Bronchial smooth muscle cell (primary cell): Measurements from ENCODE around the gene GBA3. TPM values are rescaled to one million over a fixed set of nuclear protein-coding genes. Genes with fewer than 3 reads are reported as not detected.

ENCODE experiments used
- total RNA-seq: library from RNA; depleted of rRNA; stranded (reverse); fragments of >200 nt; gene quantifications from 2 replicates; pipeline ENCODE4 v1.2.1, GENCODE V29; 2014

GBA3 gene
- not detected in 2 replicates for total RNA-seq

GRCh38 chr4:22692736-22693135 is at the start of gene GBA3:
Gene GBA3, plus strand, starts transcription at chr4:22692937.

Other genes starting within 250 kb of the GBA3 start
- 18.7 and 28.4 TPM in 2 replicates for gene ADGRA3, start 176.9 kb upstream of the GBA3 start, total RNA-seq